ENCODE measurements around the gene SPATC1L. TPM values are rescaled to one million over a fixed set of nuclear protein-coding genes. Genes with fewer than 3 reads are reported as not detected.
"Not testable (repeated sequence)": the region's sequence is repeated elsewhere in the genome, so short reads cannot be mapped to it uniquely, and the experiment has no call there.

SPATC1L gene
- total and polyA plus RNA-seq, 2 donors (not counting 3 experiments of a cell fraction or from before 2014, with no cell fraction given): 11.5 to 15.3 TPM

- H3K79me2 ChIP-seq (ENCODE audit: control insufficient read depth, insufficient read depth, low read length): no peaks in the 10 kb centered on the region
- TF ChIP-seq FOS (IDR thresholded peaks at IDR 0.05; ENCODE audit: borderline replicate concordance, insufficient read depth, low read length) (no peak), EZH2 (IDR thresholded peaks at IDR 0.05; ENCODE audit: borderline replicate concordance, low read depth, low read length, severe bottlenecking) (no peak), CTCF (IDR thresholded peaks at IDR 0.05; ENCODE audit: extremely low read depth in 1 of 2, insufficient read depth in 1 of 2, low read depth in 1 of 2, low read length in 2 of 2) (no peak), MAX (IDR thresholded peaks at IDR 0.05; ENCODE audit: insufficient read depth, insufficient read length) (no peak)
- no peak overlapping the region for H3K27ac ChIP-seq (ENCODE audit: insufficient read depth, low read depth, low read length)
- CTCF ChIA-PET: no interaction called here
- dilution Hi-C loops (cut with MboI; ENCODE audit: extremely low pct_ligation_motif_present, low sequenced_read_pairs): no loop called here
- no peaks in the 10 kb centered on the region for H3K36me3 ChIP-seq (ENCODE audit: control insufficient read depth in 2 of 2, extremely low read depth in 1 of 2, insufficient read depth in 2 of 2, low read length in 2 of 2)
- no peaks in the 10 kb centered on the region for H3K9me3 ChIP-seq (replicated peaks; ENCODE audit: control insufficient read depth, insufficient read depth, low read length)
- no peak overlapping the region for H3K9ac ChIP-seq (replicated peaks; ENCODE audit: extremely low read depth, insufficient read depth, low read length)
- H4K20me1 ChIP-seq (replicated peaks; ENCODE audit: control insufficient read depth, extremely low read depth, insufficient read depth, low read length): no peaks in the 10 kb centered on the region
- no peak overlapping the region for H3K4me3 ChIP-seq (replicated peaks in 1 of 3; ENCODE audit: insufficient read depth in 1 of 3, low read depth in 1 of 3, low read length in 3 of 3)
- no peaks in the 10 kb centered on the region for H3K9me1 ChIP-seq (replicated peaks; ENCODE audit: control insufficient read depth, extremely low read depth, insufficient read depth, low read length)
- DNase-seq (ENCODE audit: low read depth, low spot score): no peak
- H3K4me2 ChIP-seq (ENCODE audit: insufficient read depth, low read length): no peak overlapping the region
- no peak for FAIRE-seq
- no peaks in the 10 kb centered on the region for H3K4me1 ChIP-seq (ENCODE audit: control insufficient read depth, extremely low read depth, insufficient read depth, low read length)
- POLR2A ChIA-PET: no interaction called here
- no peak overlapping the region for H2AFZ ChIP-seq (ENCODE audit: low read depth, low read length)
- BruUV-seq (replicated peaks): no TSS peak
- intact Hi-C loops (cut with micrococcal nuclease): no loop called here
- H3K27me3 ChIP-seq (ENCODE audit: control insufficient read depth in 2 of 2, insufficient read depth in 2 of 2, low read length in 2 of 2): peaks cover 2 to 11% of the 10 kb centered on the region in 2 experiments
Observed at GRCh38 chr21:46178961-46179360, 5.3 kb downstream of the SPATC1L start.

- H3K4me1 ChIP-seq (ENCODE audit: control insufficient read depth, extremely low read depth, insufficient read depth, low read length); H3K36me3 ChIP-seq (ENCODE audit: control insufficient read depth in 2 of 2, extremely low read depth in 1 of 2, insufficient read depth in 2 of 2, low read length in 2 of 2); H3K9me3 ChIP-seq (replicated peaks; ENCODE audit: control insufficient read depth, insufficient read depth, low read length); H3K79me2 ChIP-seq (ENCODE audit: control insufficient read depth, insufficient read depth, low read length); POLR2A ChIA-PET; H3K27ac ChIP-seq (ENCODE audit: insufficient read depth, low read depth, low read length); dilution Hi-C loops (cut with MboI; ENCODE audit: extremely low pct_ligation_motif_present, low sequenced_read_pairs); DNase-seq (ENCODE audit: low read depth, low spot score); H3K4me2 ChIP-seq (ENCODE audit: insufficient read depth, low read length); intact Hi-C loops (cut with micrococcal nuclease); FAIRE-seq; H4K20me1 ChIP-seq (replicated peaks; ENCODE audit: control insufficient read depth, extremely low read depth, insufficient read depth, low read length); BruUV-seq (replicated peaks); H3K4me3 ChIP-seq (replicated peaks in 1 of 3; ENCODE audit: insufficient read depth in 1 of 3, low read depth in 1 of 3, low read length in 3 of 3); H2AFZ ChIP-seq (ENCODE audit: low read depth, low read length); H3K9ac ChIP-seq (replicated peaks; ENCODE audit: extremely low read depth, insufficient read depth, low read length); H3K9me1 ChIP-seq (replicated peaks; ENCODE audit: control insufficient read depth, extremely low read depth, insufficient read depth, low read length): not testable (repeated sequence)
- peaks cover 2 to 11% of the 10 kb centered on the region in 2 experiments for H3K27me3 ChIP-seq (ENCODE audit: control insufficient read depth in 2 of 2, insufficient read depth in 2 of 2, low read length in 2 of 2)
- CTCF ChIA-PET: interaction anchor here (0.8 to 2.8 kb wide), 3 partner anchors 17 to 33 kb away, joined by 3 to 11 read pairs (median 4); no protein-coding TSS in a partner anchor
Observed at GRCh38 chr21:46176443-46177129, 7.7 kb downstream of the SPATC1L start.
